H9 (cell line): ENCODE data around the gene PCDHB4. TPM values are rescaled to one million over a fixed set of nuclear protein-coding genes. Genes with fewer than 3 reads are reported as not detected.
"Not testable (repeated sequence)": the region's sequence is repeated elsewhere in the genome, so short reads cannot be mapped to it uniquely, and the experiment has no call there.

Experiments used
- DNase-seq: peaks from one replicate; pipeline ENCODE4 v3.0.0-alpha.2; 2017
- H2AFZ ChIP-seq: one replicate; pipeline ENCODE4 v1.6.1; 2013; ENCODE audit warnings: mild to moderate bottlenecking, low read length, control low read depth, moderate library complexity
- H2AK5ac ChIP-seq: 2 replicates; pipeline ENCODE4 v1.6.1; 2013; ENCODE audit warnings: low read length, control low read depth, mixed read lengths; ENCODE audit not compliant: insufficient read length
- H2BK120ac ChIP-seq: one replicate; pipeline ENCODE4 v1.6.1; 2013; ENCODE audit warnings: low read depth, mild to moderate bottlenecking, low read length, control low read depth, inconsistent platforms; ENCODE audit not compliant: poor library complexity, severe bottlenecking
- H2BK12ac ChIP-seq: 2 replicates; pipeline ENCODE4 v1.6.1; 2013; ENCODE audit warnings: low read length, control low read depth, mixed read lengths, low read depth; ENCODE audit not compliant: insufficient read length
- H2BK15ac ChIP-seq: 2 replicates; pipeline ENCODE4 v1.6.1; 2013; ENCODE audit warnings: low read depth, low read length, control low read depth
- H2BK20ac ChIP-seq: one replicate; pipeline ENCODE4 v1.6.1; 2013; ENCODE audit warnings: low read depth, mild to moderate bottlenecking, low read length, control low read depth, inconsistent platforms; ENCODE audit not compliant: poor library complexity, severe bottlenecking
- H2BK5ac ChIP-seq: 2 replicates; pipeline ENCODE4 v1.6.1; 2013; ENCODE audit warnings: low read length, control low read depth, mixed read lengths; ENCODE audit not compliant: insufficient read length
- H3K14ac ChIP-seq: 2 replicates; pipeline ENCODE4 v1.6.1; 2013; ENCODE audit warnings: low read length, control low read depth; ENCODE audit not compliant: insufficient read depth
- H3K18ac ChIP-seq: 2 replicates; pipeline ENCODE4 v1.6.1; 2013; ENCODE audit warnings: low read depth, mild to moderate bottlenecking, mixed read lengths, low read length, control low read depth; ENCODE audit not compliant: insufficient read length
- H3K23ac ChIP-seq: 2 replicates; pipeline ENCODE4 v1.6.1; 2013; ENCODE audit warnings: low read length, control low read depth, mixed read lengths, low read depth; ENCODE audit not compliant: insufficient read length
- H3K23me2 ChIP-seq: 2 replicates; pipeline ENCODE4 v1.6.1; 2013; ENCODE audit warnings: low read depth, mild to moderate bottlenecking, mixed read lengths, low read length, control low read depth; ENCODE audit not compliant: insufficient read length, poor library complexity, severe bottlenecking
- H3K27ac ChIP-seq: 2 replicates; pipeline ENCODE4 v1.5.1; 2013; ENCODE audit warnings: low read length, control low read depth, mixed read lengths, low read depth; ENCODE audit not compliant: insufficient read length
- H3K27me3 ChIP-seq: 2 replicates; pipeline ENCODE4 v1.6.1; 2013; ENCODE audit warnings: low read length, control low read depth, inconsistent platforms; ENCODE audit not compliant: insufficient read depth
- H3K4ac ChIP-seq: 2 replicates; pipeline ENCODE4 v1.6.1; 2013; ENCODE audit warnings: low read depth, mild to moderate bottlenecking, control low read depth, inconsistent platforms, low read length, moderate library complexity
- H3K4me1 ChIP-seq: 2 replicates; pipeline ENCODE4 v1.6.1; 2013; ENCODE audit warnings: low read length, control low read depth, inconsistent platforms; ENCODE audit not compliant: insufficient read depth
- H3K4me2 ChIP-seq: 2 replicates; pipeline ENCODE4 v1.6.1; 2013; ENCODE audit warnings: low read length, control low read depth, mixed read lengths; ENCODE audit not compliant: insufficient read length, insufficient read depth
- H3K56ac ChIP-seq: 2 replicates; pipeline ENCODE4 v1.6.1; 2013; ENCODE audit warnings: low read depth, mild to moderate bottlenecking, mixed read lengths, low read length, control low read depth; ENCODE audit not compliant: insufficient read length
- H3K79me1 ChIP-seq: 2 replicates; pipeline ENCODE4 v1.6.1; 2013; ENCODE audit warnings: low read depth, mild to moderate bottlenecking, moderate library complexity, low read length, control low read depth, inconsistent platforms; ENCODE audit not compliant: insufficient read depth, poor library complexity, severe bottlenecking
- H3K79me2 ChIP-seq: 2 replicates; pipeline ENCODE4 v1.6.1; 2013; ENCODE audit warnings: low read length, control low read depth, inconsistent platforms; ENCODE audit not compliant: insufficient read depth
- H3K9ac ChIP-seq: 2 replicates; pipeline ENCODE4 v1.6.1; 2013; ENCODE audit warnings: low read length, control low read depth, mixed read lengths; ENCODE audit not compliant: insufficient read length; ENCODE audit errors: extremely low read depth
- H3K9me3 ChIP-seq: one replicate; pipeline ENCODE4 v1.6.1; 2013; ENCODE audit warnings: low read depth, low read length, inconsistent platforms; ENCODE audit not compliant: control insufficient read depth
- H3T11ph ChIP-seq: one replicate; pipeline ENCODE4 v1.6.1; 2013; ENCODE audit warnings: mild to moderate bottlenecking, low read length, control low read depth, inconsistent platforms
- H4K20me1 ChIP-seq: one replicate; pipeline ENCODE4 v1.6.1; 2013; ENCODE audit not compliant: control insufficient read depth, insufficient read length, insufficient read depth
- H4K5ac ChIP-seq: 2 replicates; pipeline ENCODE4 v1.6.1; 2013; ENCODE audit warnings: low read depth, mild to moderate bottlenecking, mixed read lengths, low read length, control low read depth; ENCODE audit not compliant: insufficient read length
- H4K8ac ChIP-seq: replicated peaks from 2 replicates; pipeline ENCODE4 v1.6.1; 2013; ENCODE audit warnings: low read length, control low read depth, mixed read lengths, low read depth; ENCODE audit not compliant: insufficient read length
- H4K91ac ChIP-seq: 2 replicates; pipeline ENCODE4 v1.6.1; 2013; ENCODE audit warnings: low read depth, mild to moderate bottlenecking, moderate library complexity, mixed read lengths, low read length, control low read depth; ENCODE audit not compliant: insufficient read length
- H3K27ac Mint-ChIP-seq, 3 experiments: 2 replicates in 2 of 3; 3 replicates in 1 of 3; pipeline ENCODE4 v1.8.0; 2020 to 2021; ENCODE audit warnings: mixed read lengths in 3 of 3, mild to moderate bottlenecking in 1 of 3, moderate library complexity in 1 of 3
- H3K27me3 Mint-ChIP-seq: 2 replicates; pipeline ENCODE4 v1.8.0; 2021; ENCODE audit warnings: low read depth, mild to moderate bottlenecking, moderate library complexity, mixed read lengths
- H3K36me3 Mint-ChIP-seq, 3 experiments: 2 replicates in 2 of 3; 3 replicates in 1 of 3; pipeline ENCODE4 v1.8.0; 2020 to 2021; ENCODE audit warnings: low read depth in 3 of 3, mixed read lengths in 3 of 3; ENCODE audit not compliant: insufficient read depth in 1 of 3
- H3K4me1 Mint-ChIP-seq, 2 experiments: 2 replicates each; pipeline ENCODE4 v1.8.0; 2020; ENCODE audit warnings: mixed read lengths in 2 of 2
- H3K4me3 Mint-ChIP-seq, 2 experiments: 2 replicates in 1 of 2; 3 replicates in 1 of 2; pipeline ENCODE4 v1.8.0; 2020 to 2021; ENCODE audit warnings: mild to moderate bottlenecking in 2 of 2, mixed read lengths in 2 of 2, moderate library complexity in 1 of 2
- H3K9me3 Mint-ChIP-seq, 2 experiments: 2 replicates in 1 of 2; 3 replicates in 1 of 2; pipeline ENCODE4 v1.8.0; 2020; ENCODE audit warnings: mild to moderate bottlenecking in 2 of 2, mixed read lengths in 2 of 2, moderate library complexity in 1 of 2
- CTCF ChIP-seq: fragments of 200-600 bp; sonication (generic); conservative IDR thresholded peaks from 3 replicates; pipeline ENCODE4 v1.8.0; 2021; ENCODE audit warnings: antibody characterized with exemption, mild to moderate bottlenecking
- WGBS: extraction: QIAGEN DNeasy Blood & Tissue Kit; methylation state at CpG from one replicate; pipeline ENCODE4 v1.1.7; 2013; ENCODE audit warnings: missing lambda C conversion rate, low lambda C conversion rate, mixed read lengths; ENCODE audit not compliant: insufficient read length; ENCODE audit errors: extremely low coverage; 5-methylcytosine and 5-hydroxymethylcytosine counted together
- total RNA-seq: library from RNA; stranded (reverse); gene quantifications from 2 replicates; pipeline ENCODE4 v1.2.1, GENCODE V29; 2021

PCDHB4 gene
- total RNA-seq, 1 experiment from 2014 or later, result 1.6 TPM

GRCh38 chr5:141172381-141173204, 51.0 kb downstream of the PCDHB4 start, which contains the start of gene PCDHB7:
PCDHB7 (plus strand) TSS chr5:141172644; CDS start chr5:141172836, 192 bp downstream.
- H4K5ac ChIP-seq, result no peak within 1 kb of the TSS
- H3K79me1 ChIP-seq, result no peaks in the 10 kb centered on the region
- no peaks in the 10 kb centered on the region for H3K4me1 ChIP-seq
- H3K9me3 ChIP-seq, result no peaks in the 10 kb centered on the region
- H2AFZ ChIP-seq, result peak within 1 kb of the TSS; percentile 95
- no peaks in the 10 kb centered on the region for H4K20me1 ChIP-seq
- H2BK5ac ChIP-seq, result no peak within 1 kb of the TSS
- H3K23ac ChIP-seq, result no peak within 1 kb of the TSS
- peaks cover 0 to 6% of the 10 kb centered on the region in 2 experiments; a peak in 1 of 4 replicates for H3K4me1 Mint-ChIP-seq
- H2BK120ac ChIP-seq, result no peak within 1 kb of the TSS
- H3K27ac Mint-ChIP-seq, result no peak within 1 kb of the TSS
- H3K27me3 Mint-ChIP-seq, result peaks cover 12% of the 10 kb centered on the region
- no peak within 1 kb of the TSS for H3K4me2 ChIP-seq
- no peaks in the 10 kb centered on the region for H3K79me2 ChIP-seq
- H2BK20ac ChIP-seq, result peak within 1 kb of the TSS; percentile 90
- H3K9me3 Mint-ChIP-seq, result peaks cover 21 to 30% of the 10 kb centered on the region in 2 experiments
- no peak within 1 kb of the TSS for H3K18ac ChIP-seq
- H3T11ph ChIP-seq, result no peak within 1 kb of the TSS
- no peak within 1 kb of the TSS for H3K14ac ChIP-seq
- H3K27me3 ChIP-seq, result no peaks in the 10 kb centered on the region
- H3K4me3 Mint-ChIP-seq, result 0 out of 5 replicates have a peak within 1 kb of the TSS, but pooled peaks of 1 of the 2 experiments have one; percentile 16
- H2BK15ac ChIP-seq, result no peak within 1 kb of the TSS
- no CpG with 5 or more reads among the region's 20 CpGs for WGBS
- no peak within 1 kb of the TSS for H4K8ac ChIP-seq
- no peak for DNase-seq
- no peak within 1 kb of the TSS for H2AK5ac ChIP-seq
- TF ChIP-seq CTCF, result peak; percentile 86
- no peak within 1 kb of the TSS for H3K56ac ChIP-seq
- H3K36me3 Mint-ChIP-seq, result peaks cover 4 to 16% (median 12%) of the 10 kb centered on the region in 3 experiments; a peak in 5 of 7 replicates
- H3K4ac ChIP-seq, result no peak within 1 kb of the TSS
- H3K23me2 ChIP-seq, result no peaks in the 10 kb centered on the region
- H2BK12ac ChIP-seq, result no peak within 1 kb of the TSS
- H3K9ac ChIP-seq, result no peak within 1 kb of the TSS
- H3K27ac ChIP-seq, result no peak within 1 kb of the TSS
- no peak within 1 kb of the TSS for H4K91ac ChIP-seq

- WGBS, result no CpG with 5 or more reads among the region's 79 CpGs
- Mint-ChIP-seq H3K36me3 (peaks cover 4 to 16% (median 12%) of the 10 kb centered on the region in 3 experiments; a peak in 5 of 7 replicates), H3K9me3 (peaks cover 18 to 25% of the 10 kb centered on the region in 2 experiments)
- H3K23me2 ChIP-seq, H2BK12ac ChIP-seq, H3K4me3 Mint-ChIP-seq, H4K8ac ChIP-seq, H3K23ac ChIP-seq, H3K14ac ChIP-seq, H2AFZ ChIP-seq, DNase-seq, H3K79me1 ChIP-seq, H3K27me3 Mint-ChIP-seq, H3K79me2 ChIP-seq, H3K18ac ChIP-seq, H3K4me2 ChIP-seq, H3K9ac ChIP-seq, H3K56ac ChIP-seq, H3K9me3 ChIP-seq, H3K27me3 ChIP-seq, H3K4me1 Mint-ChIP-seq, H4K20me1 ChIP-seq, H3T11ph ChIP-seq, H3K27ac ChIP-seq, H2BK5ac ChIP-seq, H3K4ac ChIP-seq, H3K4me1 ChIP-seq, H4K91ac ChIP-seq, H2AK5ac ChIP-seq, H2BK20ac ChIP-seq, H3K27ac Mint-ChIP-seq, H2BK15ac ChIP-seq, H4K5ac ChIP-seq, H2BK120ac ChIP-seq: not testable (repeated sequence)
These were observed 52.9 kb downstream of the PCDHB4 start for GRCh38 chr5:141174291-141175104.
